Jurkat, Clone E6-1 (cell line): Measurements from ENCODE around the gene PPA1.
"Not testable (repeated sequence)": the region's sequence is repeated elsewhere in the genome, so short reads cannot be mapped to it uniquely, and the experiment has no call there.

Source experiments
- DNase-seq: peaks from one replicate; pipeline ENCODE4 v3.0.0-alpha.2; 2011; ENCODE audit warnings: low read depth, low spot score
- H3K4me3 ChIP-seq: 2 replicates; pipeline ENCODE4 v1.5.1; 2011; ENCODE audit warnings: mild to moderate bottlenecking, low read length, control low read depth, moderate library complexity

Gene PPA1

DNA sequence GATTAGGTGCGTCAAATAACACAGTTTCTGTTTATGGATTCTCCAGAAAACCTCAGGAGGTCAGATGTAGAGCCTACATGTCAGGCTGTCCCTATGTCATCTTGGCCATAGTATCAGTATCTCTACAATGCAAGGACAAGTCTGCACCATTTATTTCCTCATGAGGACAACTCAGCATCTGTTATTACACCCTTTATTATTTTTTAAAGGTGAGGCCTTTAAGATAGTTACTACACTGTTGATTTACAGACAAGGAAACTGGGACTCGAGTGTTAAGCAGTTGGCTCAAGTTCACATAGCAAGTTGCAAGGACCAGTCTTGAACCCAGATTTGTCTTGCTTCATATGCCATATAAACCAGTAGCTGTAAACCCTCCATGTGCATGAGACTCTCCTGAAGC, 23.2 kb upstream of the PPA1 start:
- no peak overlapping the region for H3K4me3 ChIP-seq
- DNase-seq = no peak

- H3K4me3 ChIP-seq = no peak overlapping the region
- DNase-seq = no peak
These were observed 22.4 kb upstream of the PPA1 start for GRCh38 chr10:70255329-70256299.

- DNase-seq = no peak
These were observed 21.6 kb upstream of the PPA1 start for GRCh38 chr10:70254778-70255328.

GRCh38 chr10:70253878-70254765, 20.9 kb upstream of the PPA1 start:
- DNase-seq = no peak
- H3K4me3 ChIP-seq = no peak overlapping the region

More at GRCh38 chr10:70254778-70255328, 21.6 kb upstream of the PPA1 start:
- H3K4me3 ChIP-seq = no peak overlapping the region

DNA sequence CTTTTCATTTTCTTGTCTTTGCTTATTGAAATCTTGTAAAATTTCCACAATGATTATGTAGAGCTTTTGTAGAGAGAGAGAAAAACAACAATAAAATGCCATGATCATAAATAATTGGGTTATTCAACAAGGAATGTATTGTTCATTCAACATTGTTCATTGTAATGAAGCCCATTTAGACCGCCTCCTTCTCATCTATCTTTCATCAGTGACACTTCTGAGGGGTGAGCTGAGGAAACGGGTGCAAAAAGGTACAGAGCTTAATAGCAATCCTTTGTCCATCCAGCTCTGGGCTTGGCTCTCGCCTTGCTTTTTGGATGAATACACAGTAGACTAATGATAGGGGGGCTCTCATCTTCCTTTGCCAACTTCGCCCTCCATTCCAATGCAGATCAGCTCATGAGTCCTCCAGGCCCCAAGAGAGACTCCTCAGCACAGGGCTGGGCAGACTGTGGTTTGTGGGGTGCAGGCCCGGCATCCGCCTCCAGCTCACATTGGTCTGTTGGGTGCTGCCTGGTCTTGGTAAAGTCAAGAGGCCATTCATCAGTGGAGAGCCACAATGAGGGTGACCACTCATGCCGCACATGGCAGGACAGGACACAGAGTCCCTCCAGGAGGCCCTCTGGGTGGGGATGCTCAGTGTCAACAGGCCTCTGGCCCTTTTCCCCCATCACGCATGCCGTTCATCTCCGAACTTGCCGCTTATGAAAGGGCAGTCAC, 17.9 kb upstream of the PPA1 start:
- no peak overlapping the region for H3K4me3 ChIP-seq
- DNase-seq = no peak

GRCh38 chr10:70247360-70247759, 14.1 kb upstream of the PPA1 start:
- H3K4me3 ChIP-seq = no peak overlapping the region
- DNase-seq = no peak

DNA sequence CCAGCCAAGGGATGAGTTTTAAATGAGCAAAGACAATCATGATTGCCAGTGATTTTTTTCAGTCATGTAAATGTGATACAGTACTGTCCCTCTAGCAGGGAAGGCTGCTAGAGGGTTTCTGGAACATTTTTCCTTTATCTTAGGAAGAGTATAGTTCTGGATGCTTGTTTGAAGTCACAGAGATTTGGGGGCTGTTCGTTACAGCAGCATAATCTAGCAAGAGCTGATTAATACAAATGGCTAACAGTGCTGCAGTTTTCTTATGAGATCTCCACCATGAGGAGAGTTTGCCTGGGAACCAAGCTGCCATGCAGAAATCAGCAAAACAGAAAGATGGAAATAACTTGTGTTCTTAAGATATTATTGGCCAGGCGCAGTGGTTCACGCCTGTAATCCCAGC, 7.9 kb upstream of the PPA1 start:
- H3K4me3 ChIP-seq = no peak overlapping the region
- DNase-seq = no peak

DNA sequence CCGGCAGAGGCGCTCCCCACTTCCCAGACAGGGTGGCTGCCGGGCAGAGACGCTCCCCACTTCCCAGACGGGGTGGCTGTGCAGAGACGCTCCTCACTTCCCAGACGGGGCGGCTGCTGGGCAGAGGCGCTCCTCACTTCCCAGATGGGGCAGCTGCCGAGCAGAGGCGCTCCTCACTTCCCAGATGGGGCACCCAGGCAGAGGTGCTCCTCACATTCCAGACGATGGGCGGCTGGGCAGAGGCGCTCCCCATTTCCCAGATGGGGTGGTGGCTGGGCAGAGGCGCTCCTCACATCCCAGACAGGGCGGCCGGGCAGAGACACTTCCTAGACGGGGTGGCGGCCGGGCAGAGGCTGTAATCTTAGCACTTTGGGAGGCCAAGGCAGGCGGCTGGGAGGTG, 6.8 kb upstream of the PPA1 start:
- H3K4me3 ChIP-seq = not testable (repeated sequence)

DNA sequence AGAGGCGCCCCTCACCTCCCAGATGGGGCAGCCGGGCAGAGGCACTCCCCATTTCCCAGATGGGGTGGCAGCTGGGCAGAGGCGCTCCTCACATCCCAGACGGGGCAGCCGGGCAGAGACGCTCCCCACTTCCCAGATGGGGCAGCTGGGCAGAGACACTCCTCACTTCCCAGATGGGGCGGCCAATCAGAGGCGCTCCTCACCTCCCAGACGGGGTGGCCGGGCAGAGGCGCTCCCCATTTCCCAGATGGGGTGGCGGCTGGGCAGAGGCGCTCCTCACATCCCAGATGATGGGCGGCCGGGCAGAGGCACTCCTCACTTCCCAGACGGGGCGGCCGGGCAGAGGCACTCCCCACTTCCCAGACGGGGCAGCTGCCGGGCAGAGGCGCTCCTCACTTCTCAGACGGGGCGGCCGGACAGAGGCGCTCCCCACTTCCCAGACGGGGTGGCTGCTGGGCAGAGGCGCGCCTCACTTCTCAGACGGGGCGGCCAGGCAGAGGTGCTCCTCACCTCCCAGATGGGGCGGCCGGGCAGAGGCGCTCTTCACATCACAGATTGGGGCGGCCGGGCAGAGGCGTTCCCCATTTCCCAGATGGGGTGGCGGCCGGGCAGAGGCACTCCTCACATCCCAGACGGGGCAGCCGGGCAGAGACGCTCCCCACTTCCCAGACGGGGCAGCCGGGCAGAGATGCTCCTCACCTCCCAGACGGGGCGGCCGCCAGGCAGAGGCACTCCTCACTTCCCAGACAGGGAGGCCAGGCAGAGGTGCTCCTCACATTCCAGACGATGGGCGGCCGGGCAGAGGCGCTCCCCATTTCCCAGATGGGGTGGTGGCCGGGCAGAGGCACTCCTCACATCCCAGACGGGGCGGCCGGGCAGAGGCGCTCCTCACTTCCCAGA, 6.1 kb upstream of the PPA1 start:
- not testable (repeated sequence) for H3K4me3 ChIP-seq, DNase-seq

More for the DNA sequence above, 6.8 kb upstream of the PPA1 start:
- DNase-seq = not testable (repeated sequence)

- not testable (repeated sequence) for DNase-seq, H3K4me3 ChIP-seq
These were observed 4.8 kb upstream of the PPA1 start for GRCh38 chr10:70237958-70238536.

GRCh38 chr10:70234668-70235447, 1.6 kb upstream of the PPA1 start:
- no peak for DNase-seq
- no peak overlapping the region for H3K4me3 ChIP-seq

GRCh38 chr10:70233939-70234300, 691 bp upstream of the PPA1 start:
- DNase-seq = no peak

DNA sequence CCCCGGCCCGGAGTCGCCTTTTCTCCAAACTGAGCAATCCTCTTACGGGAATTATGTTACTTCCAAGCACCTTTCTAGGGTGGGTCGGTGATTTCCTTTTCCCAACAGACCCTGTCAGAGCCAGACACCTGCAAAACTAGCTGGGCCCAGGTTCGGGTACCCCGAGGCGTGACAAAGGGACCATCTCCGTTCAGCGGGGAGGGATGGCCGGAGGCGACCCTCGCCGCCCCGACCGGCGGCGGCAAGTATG, 445 bp downstream of the PPA1 start:
- DNase-seq = no peak
- peak overlapping the region; percentile 92 for H3K4me3 ChIP-seq

More at GRCh38 chr10:70233939-70234300, 691 bp upstream of the PPA1 start:
- peak overlapping the region; percentile 92 for H3K4me3 ChIP-seq

GRCh38 chr10:70232155-70232858, 922 bp downstream of the PPA1 start:
- H3K4me3 ChIP-seq = peak overlapping the region; percentile 92
- peak; percentile 57 for DNase-seq

DNA sequence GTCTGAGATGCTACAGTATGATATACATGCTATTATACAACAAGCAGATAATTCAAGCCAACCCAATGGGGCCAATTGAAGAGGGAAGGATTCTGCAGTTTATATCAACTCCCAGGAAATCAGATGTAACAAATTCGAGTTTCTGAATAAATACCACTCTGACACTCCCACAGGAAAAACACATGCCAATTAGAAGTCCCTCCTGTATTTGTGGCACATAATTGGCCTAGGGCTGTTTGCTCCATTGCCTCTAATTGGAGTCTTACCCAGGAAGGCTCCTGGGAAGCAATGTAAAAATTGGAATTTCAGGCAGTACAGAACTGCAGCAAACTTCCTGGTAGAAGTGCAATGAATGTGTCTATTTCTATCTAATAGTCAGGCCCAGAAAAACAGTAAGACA, 4.7 kb downstream of the PPA1 start:
- DNase-seq = no peak
- no peak overlapping the region for H3K4me3 ChIP-seq

DNA sequence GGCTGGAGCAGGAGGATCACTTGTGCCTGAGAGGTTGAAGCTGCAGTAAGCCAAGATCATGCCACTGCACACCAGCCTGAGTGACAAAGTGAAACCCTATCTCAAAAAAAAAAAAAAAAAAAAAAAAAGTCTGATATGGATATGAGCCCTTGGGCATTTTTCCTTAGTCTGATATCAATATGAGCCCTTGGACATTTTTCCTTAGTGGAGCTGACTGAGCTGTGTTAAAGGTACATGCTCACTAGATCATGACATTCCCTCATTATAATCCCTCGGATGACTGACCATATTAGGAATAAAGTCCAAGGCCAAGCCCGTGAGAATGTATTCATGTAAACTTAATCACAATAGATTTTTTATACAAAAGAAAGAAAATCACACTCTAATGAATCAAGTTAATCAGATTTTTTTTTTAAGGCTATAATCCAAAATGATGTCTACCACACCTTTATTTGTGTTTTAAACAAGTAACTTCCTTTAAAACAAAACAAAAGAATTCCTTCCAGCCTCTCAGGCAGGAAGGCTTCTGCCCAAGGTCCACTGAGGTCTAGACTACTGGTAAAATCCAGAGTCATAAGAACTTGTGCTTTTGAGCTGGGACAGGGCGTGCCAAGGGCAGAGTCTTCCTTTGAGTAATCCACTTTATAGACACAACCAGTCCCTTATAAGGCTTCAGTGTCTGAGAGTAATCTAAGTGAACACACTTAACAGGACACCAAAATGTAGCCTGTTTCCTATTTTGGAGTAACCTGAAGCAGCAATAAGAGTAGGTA, 5.5 kb downstream of the PPA1 start:
- H3K4me3 ChIP-seq = no peak overlapping the region
- no peak for DNase-seq
